ENCODE results near the gene E2F7.

Gene E2F7

GRCh38 chr12:76984566-76984965, 80.8 kb downstream of the E2F7 start:
- Histone ChIP-seq H3K79me2 (ENCODE audit: insufficient read depth, low read length) (no peaks in the 10 kb centered on the region), H3K4me3 (ENCODE audit: low read depth in 1 of 2, low read length in 2 of 2) (no peak overlapping the region), H2AFZ (ENCODE audit: low read depth, low read length) (no peak overlapping the region), H3K36me3 (ENCODE audit: insufficient read depth, low read length) (no peaks in the 10 kb centered on the region), H3K27me3 (ENCODE audit: insufficient read depth, low read length, poor library complexity) (no peaks in the 10 kb centered on the region), H3K9ac (ENCODE audit: low read depth, low read length) (no peak overlapping the region), H3K4me1 (ENCODE audit: insufficient read depth, low read length) (no peaks in the 10 kb centered on the region), H4K20me1 (ENCODE audit: insufficient read depth, low read length) (no peaks in the 10 kb centered on the region), H3K9me3 (ENCODE audit: insufficient read depth, low read length, severe bottlenecking) (peaks cover 15% of the 10 kb centered on the region), H3K4me2 (ENCODE audit: insufficient read depth, low read length) (no peak overlapping the region), H3K27ac (ENCODE audit: low read length) (no peak overlapping the region)
- ATAC-seq (ENCODE audit: insufficient read depth, low read depth) = no peak
- TF ChIP-seq CTCF (IDR thresholded peaks at IDR 0.05; ENCODE audit: borderline replicate concordance, extremely low read depth, low read length, poor library complexity, severe bottlenecking) (no peak), EZH2 (IDR thresholded peaks at IDR 0.05; ENCODE audit: borderline replicate concordance, low read depth, low read length, severe bottlenecking) (no peak)
- DNase-seq = no peak

GRCh38 chr12:76983420-76983819, 81.9 kb downstream of the E2F7 start:
- no peak for TF ChIP-seq CTCF (IDR thresholded peaks at IDR 0.05; ENCODE audit: borderline replicate concordance, extremely low read depth, low read length, poor library complexity, severe bottlenecking)
- no peak for TF ChIP-seq EZH2 (IDR thresholded peaks at IDR 0.05; ENCODE audit: borderline replicate concordance, low read depth, low read length, severe bottlenecking)
- H3K9me3 ChIP-seq (ENCODE audit: insufficient read depth, low read length, severe bottlenecking) = peaks cover 15% of the 10 kb centered on the region
- no peak overlapping the region for H3K4me3 ChIP-seq (ENCODE audit: low read depth in 1 of 2, low read length in 2 of 2)
- no peak overlapping the region for H3K4me2 ChIP-seq (ENCODE audit: insufficient read depth, low read length)
- no peaks in the 10 kb centered on the region for H3K4me1 ChIP-seq (ENCODE audit: insufficient read depth, low read length)
- no peaks in the 10 kb centered on the region for H3K36me3 ChIP-seq (ENCODE audit: insufficient read depth, low read length)
- no peak overlapping the region for H3K27ac ChIP-seq (ENCODE audit: low read length)
- ATAC-seq (ENCODE audit: insufficient read depth, low read depth) (no peak), DNase-seq (no peak)
- H3K27me3 ChIP-seq (ENCODE audit: insufficient read depth, low read length, poor library complexity) = no peaks in the 10 kb centered on the region
- no peak overlapping the region for H2AFZ ChIP-seq (ENCODE audit: low read depth, low read length)
- H3K79me2 ChIP-seq (ENCODE audit: insufficient read depth, low read length) = no peaks in the 10 kb centered on the region
- no peak overlapping the region for H3K9ac ChIP-seq (ENCODE audit: low read depth, low read length)
- H4K20me1 ChIP-seq (ENCODE audit: insufficient read depth, low read length) = no peaks in the 10 kb centered on the region

GRCh38 chr12:76980196-76980595, 85.2 kb downstream of the E2F7 start:
- H2AFZ ChIP-seq (ENCODE audit: low read depth, low read length) = no peak overlapping the region

More at GRCh38 chr12:76980196-76980595, 85.2 kb downstream of the E2F7 start:
- Histone ChIP-seq H4K20me1 (ENCODE audit: insufficient read depth, low read length) (no peaks in the 10 kb centered on the region), H3K27me3 (ENCODE audit: insufficient read depth, low read length, poor library complexity) (no peaks in the 10 kb centered on the region), H3K79me2 (ENCODE audit: insufficient read depth, low read length) (no peaks in the 10 kb centered on the region), H3K9ac (ENCODE audit: low read depth, low read length) (no peak overlapping the region), H3K36me3 (ENCODE audit: insufficient read depth, low read length) (no peaks in the 10 kb centered on the region), H3K4me3 (ENCODE audit: low read depth in 1 of 2, low read length in 2 of 2) (no peak overlapping the region), H3K27ac (ENCODE audit: low read length) (no peak overlapping the region), H3K9me3 (ENCODE audit: insufficient read depth, low read length, severe bottlenecking) (peaks cover 15% of the 10 kb centered on the region), H3K4me2 (ENCODE audit: insufficient read depth, low read length) (no peak overlapping the region), H3K4me1 (ENCODE audit: insufficient read depth, low read length) (no peaks in the 10 kb centered on the region)
- TF ChIP-seq EZH2 (IDR thresholded peaks at IDR 0.05; ENCODE audit: borderline replicate concordance, low read depth, low read length, severe bottlenecking) (no peak), CTCF (IDR thresholded peaks at IDR 0.05; ENCODE audit: borderline replicate concordance, extremely low read depth, low read length, poor library complexity, severe bottlenecking) (no peak)
- ATAC-seq (ENCODE audit: insufficient read depth, low read depth) (no peak), DNase-seq (no peak)
